ENCODE data around the gene DBN1.

DNA sequence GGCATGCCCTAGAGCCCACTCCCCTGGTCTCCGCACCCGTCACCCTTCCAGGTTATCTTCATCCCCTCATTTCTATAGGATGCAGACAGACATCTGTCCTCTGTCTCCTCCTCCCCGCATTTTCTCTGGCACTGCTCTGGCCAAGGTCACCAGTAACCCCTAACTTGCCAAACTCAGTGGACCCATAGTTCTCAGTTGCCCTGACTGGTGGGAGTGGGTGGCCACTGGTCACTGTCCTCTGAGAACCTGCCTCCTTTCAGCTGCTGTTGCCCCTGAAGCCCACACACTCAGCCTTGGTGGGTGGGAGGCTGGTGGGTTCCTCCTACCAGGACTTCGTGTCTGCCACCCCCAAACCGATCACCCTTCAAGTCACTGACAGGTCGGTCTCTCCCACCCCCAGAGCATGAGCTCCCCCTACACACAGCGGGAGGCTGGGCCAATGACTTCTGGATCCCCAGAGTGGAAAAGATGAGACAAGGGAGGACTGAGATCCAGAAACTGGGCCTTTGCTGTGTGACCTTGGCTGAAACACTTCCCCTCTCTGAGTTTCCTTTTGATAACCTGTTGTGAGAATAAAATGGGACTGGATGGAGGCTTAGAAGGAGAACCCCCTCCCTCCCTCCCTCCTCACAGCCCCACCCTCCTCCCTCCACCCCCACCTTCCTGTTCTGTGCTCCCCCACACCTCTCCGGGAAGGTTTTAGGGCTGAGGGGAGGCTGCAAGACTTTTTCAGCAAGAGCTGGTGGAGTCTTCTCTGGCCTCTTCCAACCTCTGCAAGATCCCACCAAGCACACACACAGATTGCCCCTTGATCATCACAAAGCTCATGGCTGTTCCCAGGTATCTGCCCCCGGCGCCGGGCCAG, 2.4 kb upstream of the DBN1 start:
- TF ChIP-seq, protein P1, sequence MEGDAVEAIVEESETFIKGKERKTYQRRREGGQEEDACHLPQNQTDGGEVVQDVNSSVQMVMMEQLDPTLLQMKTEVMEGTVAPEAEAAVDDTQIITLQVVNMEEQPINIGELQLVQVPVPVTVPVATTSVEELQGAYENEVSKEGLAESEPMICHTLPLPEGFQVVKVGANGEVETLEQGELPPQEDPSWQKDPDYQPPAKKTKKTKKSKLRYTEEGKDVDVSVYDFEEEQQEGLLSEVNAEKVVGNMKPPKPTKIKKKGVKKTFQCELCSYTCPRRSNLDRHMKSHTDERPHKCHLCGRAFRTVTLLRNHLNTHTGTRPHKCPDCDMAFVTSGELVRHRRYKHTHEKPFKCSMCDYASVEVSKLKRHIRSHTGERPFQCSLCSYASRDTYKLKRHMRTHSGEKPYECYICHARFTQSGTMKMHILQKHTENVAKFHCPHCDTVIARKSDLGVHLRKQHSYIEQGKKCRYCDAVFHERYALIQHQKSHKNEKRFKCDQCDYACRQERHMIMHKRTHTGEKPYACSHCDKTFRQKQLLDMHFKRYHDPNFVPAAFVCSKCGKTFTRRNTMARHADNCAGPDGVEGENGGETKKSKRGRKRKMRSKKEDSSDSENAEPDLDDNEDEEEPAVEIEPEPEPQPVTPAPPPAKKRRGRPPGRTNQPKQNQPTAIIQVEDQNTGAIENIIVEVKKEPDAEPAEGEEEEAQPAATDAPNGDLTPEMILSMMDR (IDR thresholded peaks at IDR 0.05), result no peak
- no peak for TF ChIP-seq POLR2A (IDR thresholded peaks at IDR 0.05)
